GM18858 (cell line): ENCODE data around the gene CEP152.
"Not testable (repeated sequence)": the region's sequence is repeated elsewhere in the genome, so short reads cannot be mapped to it uniquely, and the experiment has no call there.

Experiments
- ATAC-seq: cut with Tn5 transposase; IDR thresholded peaks from one replicate; pipeline ENCODE4 v1.9.1; 2021; ENCODE audit not compliant: unreplicated experiment

Gene CEP152

GRCh38 chr15:48810414-48811324 lies at the start of gene CEP152:
TSS of gene CEP152 (minus strand) at chr15:48811069. CDS start at chr15:48805649, 5,420 bp downstream.
- ATAC-seq: peak; percentile 98

GRCh38 chr15:48859426-48859825 lies 48.6 kb upstream of the CEP152 start:
- no peak for ATAC-seq

- no peak for ATAC-seq
Measured at GRCh38 chr15:48858401-48858800, 47.5 kb upstream of the CEP152 start.

- no peak for ATAC-seq
Measured at GRCh38 chr15:48856942-48857341, 46.1 kb upstream of the CEP152 start.

- no peak for ATAC-seq
Measured at GRCh38 chr15:48855501-48856440, 44.9 kb upstream of the CEP152 start.

GRCh38 chr15:48854434-48854833 lies 43.6 kb upstream of the CEP152 start:
- not testable (repeated sequence) for ATAC-seq

GRCh38 chr15:48851956-48852355 lies 41.1 kb upstream of the CEP152 start:
- ATAC-seq: no peak

- no peak for ATAC-seq
Measured at GRCh38 chr15:48850648-48851047, 39.8 kb upstream of the CEP152 start.

- no peak for ATAC-seq
Measured at GRCh38 chr15:48845123-48845522, 34.3 kb upstream of the CEP152 start.

GRCh38 chr15:48842501-48842900 lies 31.6 kb upstream of the CEP152 start:
- ATAC-seq: no peak

- ATAC-seq: no peak
Measured at GRCh38 chr15:48834756-48835155, 23.9 kb upstream of the CEP152 start.

GRCh38 chr15:48833526-48834239 lies 22.8 kb upstream of the CEP152 start:
- ATAC-seq: no peak

- ATAC-seq: no peak
Measured at GRCh38 chr15:48832648-48833047, 21.8 kb upstream of the CEP152 start.

- ATAC-seq: no peak
Measured at GRCh38 chr15:48828906-48829305, 18.0 kb upstream of the CEP152 start.

- ATAC-seq: no peak
Measured at GRCh38 chr15:48828471-48828870, 17.6 kb upstream of the CEP152 start.

GRCh38 chr15:48825075-48825474 lies 14.2 kb upstream of the CEP152 start:
- no peak for ATAC-seq

GRCh38 chr15:48823706-48824105 lies 12.8 kb upstream of the CEP152 start:
- no peak for ATAC-seq

- ATAC-seq: no peak
Measured at GRCh38 chr15:48823237-48823636, 12.4 kb upstream of the CEP152 start.

- no peak for ATAC-seq
Measured at GRCh38 chr15:48814286-48814685, 3.4 kb upstream of the CEP152 start.

GRCh38 chr15:48811325-48811958 lies 573 bp upstream of the CEP152 start:
- no peak for ATAC-seq

GRCh38 chr15:48806151-48806550 lies 4.7 kb downstream of the CEP152 start:
- ATAC-seq: no peak
